HG02870 (cell line): Measurements from ENCODE around the gene OR11H1.
"Not testable (repeated sequence)": the region's sequence is repeated elsewhere in the genome, so short reads cannot be mapped to it uniquely, and the experiment has no call there.

Experiments
- ATAC-seq: cut with Tn5 transposase; IDR thresholded peaks from one replicate; pipeline ENCODE4 v1.9.1; 2021; ENCODE audit warnings: mild to moderate bottlenecking, moderate library complexity; ENCODE audit not compliant: unreplicated experiment

The OR11H1 gene, protein sequence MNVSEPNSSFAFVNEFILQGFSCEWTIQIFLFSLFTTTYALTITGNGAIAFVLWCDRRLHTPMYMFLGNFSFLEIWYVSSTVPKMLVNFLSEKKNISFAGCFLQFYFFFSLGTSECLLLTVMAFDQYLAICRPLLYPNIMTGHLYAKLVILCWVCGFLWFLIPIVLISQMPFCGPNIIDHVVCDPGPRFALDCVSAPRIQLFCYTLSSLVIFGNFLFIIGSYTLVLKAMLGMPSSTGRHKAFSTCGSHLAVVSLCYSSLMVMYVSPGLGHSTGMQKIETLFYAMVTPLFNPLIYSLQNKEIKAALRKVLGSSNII

DNA sequence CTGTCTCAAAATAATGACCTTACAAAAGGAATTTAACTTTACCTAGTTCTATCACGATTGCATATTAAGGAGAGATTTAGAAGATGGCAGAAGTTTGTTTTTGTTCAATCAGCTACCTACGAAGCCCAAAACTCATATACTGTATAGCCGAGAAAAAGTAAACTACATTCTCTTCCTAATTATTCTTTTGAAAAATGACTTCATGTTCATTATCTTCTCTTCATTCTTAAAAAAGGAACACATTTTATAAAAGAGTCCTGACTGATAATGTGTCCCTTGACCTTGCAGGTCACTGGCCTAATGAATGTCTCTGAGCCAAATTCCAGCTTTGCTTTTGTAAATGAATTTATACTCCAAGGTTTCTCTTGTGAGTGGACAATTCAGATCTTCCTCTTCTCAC, at the start of gene OR11H1:
OR11H1 (plus strand) TSS at position 301 of the 400 bp plus-strand sequence; CDS start at position 301, 0 bp downstream.
- ATAC-seq: not testable (repeated sequence)

DNA sequence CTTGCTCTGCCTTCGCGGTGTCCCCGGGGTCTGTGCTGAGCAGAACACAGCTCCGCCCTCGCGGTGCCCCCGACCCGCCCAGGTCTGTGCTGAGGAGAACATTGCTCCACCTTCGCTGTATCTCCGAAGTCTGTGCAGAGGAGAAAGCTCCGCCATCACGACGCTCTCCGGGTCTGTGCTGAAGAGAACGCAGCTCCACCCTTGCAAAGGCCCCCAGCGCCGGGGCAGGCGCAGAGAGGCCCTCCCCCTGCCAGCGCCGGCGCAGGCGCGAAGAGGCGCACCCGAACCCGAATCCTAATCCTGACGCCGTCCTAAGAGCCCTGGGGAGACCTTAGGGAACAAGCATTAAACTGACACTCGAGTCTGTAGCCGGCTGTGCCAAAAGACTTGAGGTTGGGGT, 18.0 kb upstream of the OR11H1 start:
- not testable (repeated sequence) for ATAC-seq

DNA sequence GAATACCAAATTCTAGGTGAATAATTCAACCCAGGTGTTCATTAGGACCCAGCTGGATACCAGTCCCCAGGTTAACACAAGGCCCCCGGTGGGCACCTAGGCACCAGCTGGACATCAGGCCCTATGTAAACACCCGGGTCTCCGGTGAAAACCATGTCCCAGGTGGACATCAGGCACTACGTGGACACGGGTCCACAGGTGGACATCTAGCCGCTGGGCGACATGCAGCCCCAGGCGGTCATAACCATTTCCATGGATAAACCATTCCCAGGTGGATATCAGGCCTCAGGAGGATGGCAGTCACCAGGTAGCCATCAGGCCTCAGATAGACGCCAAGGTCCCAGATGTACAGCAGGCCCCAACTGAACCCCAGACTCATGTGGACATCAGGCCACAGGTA, 12.1 kb upstream of the OR11H1 start:
- ATAC-seq: not testable (repeated sequence)

DNA sequence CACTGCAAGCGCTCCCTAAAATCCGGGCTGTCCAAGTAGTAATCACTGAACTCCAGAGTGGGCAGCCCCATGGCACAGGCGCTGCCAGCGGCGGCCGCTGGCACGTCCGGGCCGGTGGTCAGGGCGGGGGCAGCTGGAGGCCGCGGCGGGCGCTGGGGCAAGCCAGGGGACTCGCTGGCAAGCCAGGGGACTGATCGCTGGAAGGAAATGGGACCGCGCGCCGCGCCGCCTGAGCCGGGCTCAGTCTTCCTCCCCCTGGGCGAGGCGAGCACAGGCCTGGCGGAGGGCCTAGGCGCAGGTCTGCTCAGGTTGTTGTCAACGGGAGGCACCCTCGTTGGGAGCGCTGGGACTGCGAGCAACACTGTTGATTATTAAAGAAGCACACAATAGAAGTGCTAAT, 25.8 kb downstream of the OR11H1 start:
- ATAC-seq: not testable (repeated sequence)

DNA sequence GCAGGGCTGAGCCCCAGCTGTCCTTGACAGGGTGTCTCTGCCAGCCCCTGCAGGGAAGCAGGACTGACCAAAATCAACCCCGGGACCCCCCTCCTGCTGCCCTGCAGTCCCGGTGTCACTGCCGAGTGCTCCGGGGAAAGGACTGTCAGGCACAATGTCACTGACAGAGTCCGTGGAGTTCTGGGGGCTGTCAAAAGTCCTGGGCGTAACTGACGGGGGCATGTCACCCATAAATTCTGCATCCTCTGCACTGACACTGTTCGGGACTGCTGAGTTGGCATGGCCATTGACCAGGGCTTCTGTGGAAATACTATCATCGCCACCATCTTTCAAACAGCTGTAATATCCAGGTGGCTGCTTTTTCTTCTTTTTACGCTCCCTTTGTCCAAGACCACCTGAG, 35.5 kb downstream of the OR11H1 start:
- not testable (repeated sequence) for ATAC-seq

DNA sequence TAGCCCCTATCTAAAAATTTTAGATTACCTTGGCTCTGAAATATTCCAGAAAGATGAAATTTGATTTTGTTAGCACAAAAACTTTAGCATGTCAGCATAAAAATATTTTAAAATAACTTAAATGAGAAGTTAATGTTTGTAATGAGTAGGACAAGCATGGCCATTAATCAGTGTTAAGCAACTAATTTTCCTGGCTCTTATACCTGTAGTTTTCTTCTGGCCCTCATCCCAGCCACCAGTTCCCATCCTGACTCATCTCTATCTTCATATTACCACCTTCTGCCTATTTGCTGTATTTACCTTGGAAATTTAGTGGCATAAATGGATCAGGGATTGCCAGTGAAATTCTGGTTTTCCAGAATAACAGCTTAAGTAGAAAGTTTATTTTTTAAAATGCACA, 37.1 kb downstream of the OR11H1 start:
- not testable (repeated sequence) for ATAC-seq
